ENCODE data around the gene CYTIP.

CYTIP gene

DNA sequence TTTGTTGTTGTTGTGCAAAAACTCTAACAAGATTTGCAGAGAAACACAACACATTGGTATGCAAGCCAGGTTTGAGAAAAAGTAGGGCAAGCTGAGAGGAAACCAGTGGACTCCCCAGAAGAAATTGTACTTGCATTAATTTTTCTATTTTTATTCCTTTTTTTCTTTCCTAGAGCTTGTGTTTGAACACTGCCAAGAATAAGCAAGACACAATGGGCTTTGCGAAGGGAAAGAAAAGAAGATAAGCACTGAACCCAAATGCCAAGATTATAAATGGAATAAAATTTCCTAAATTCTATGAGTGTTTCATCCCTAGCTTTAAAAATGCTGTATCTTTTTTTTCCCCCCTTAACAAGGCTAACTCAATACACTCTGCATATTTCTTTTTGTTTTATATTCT lies 17.0 kb upstream of the CYTIP start:
- no peak for DNase-seq

DNA sequence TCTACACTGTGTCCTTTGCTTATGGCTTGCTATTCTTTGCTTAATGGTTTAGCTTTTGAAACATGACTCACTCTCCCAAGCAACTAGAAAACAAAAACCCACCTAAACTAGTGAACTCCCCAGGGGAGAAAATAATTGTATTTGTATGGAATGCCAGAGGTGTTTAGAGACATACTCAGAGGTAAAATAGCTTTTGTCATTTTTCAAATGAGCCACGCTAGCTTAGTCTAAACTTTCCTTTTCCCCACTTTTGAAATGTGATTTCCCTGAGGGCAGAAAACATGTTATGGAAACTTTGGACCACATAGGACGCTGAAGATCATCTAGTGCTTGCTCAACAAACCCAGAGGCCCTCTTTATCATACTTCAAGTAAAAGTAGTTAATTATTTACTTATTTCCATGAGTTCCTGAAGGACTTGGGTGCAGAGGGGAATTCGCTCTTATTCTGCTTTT lies 16.5 kb upstream of the CYTIP start:
- DNase-seq, result no peak

DNA sequence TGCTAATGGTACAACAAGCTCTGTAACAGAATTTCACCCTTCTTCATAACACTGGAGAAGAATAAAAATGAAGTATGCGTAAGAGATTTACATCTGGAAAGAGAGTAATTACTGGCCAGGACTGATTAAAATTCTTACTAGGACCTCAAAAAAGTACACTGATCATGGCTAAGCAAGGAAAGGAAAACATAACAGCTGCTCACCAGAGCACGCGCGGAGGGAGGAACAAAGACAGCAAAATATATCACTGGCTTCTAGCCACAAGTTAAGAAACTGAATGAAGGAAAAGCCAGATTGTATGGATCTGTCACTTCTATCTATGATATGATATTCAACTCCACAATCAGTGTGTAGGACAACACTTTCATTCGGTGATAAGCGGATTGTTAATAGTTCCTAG lies 15.6 kb upstream of the CYTIP start:
- DNase-seq, result no peak

- no peak for DNase-seq
Measured at GRCh38 chr2:157447741-157448140, 3.9 kb upstream of the CYTIP start.

- no peak for DNase-seq
Measured at GRCh38 chr2:157447031-157447430, 3.1 kb upstream of the CYTIP start.

DNA sequence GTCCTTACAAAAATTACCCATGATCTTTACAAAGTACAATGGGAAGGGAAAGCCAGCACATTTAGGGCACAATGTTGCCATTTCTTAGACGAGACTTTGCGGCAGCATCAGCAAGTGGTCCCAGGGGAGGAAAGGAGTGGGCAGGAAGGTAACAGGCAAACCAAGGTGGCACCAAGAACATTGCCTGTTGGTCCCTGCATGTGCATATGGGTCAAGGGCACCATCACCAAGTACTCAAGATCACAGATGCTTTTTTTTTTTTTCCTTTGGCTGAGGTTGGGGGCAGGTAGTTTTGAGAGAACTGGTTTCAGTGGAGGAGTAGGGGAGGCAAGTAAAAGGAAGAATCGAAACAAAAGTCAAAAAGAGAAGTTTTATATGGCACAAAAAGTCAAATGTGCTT lies 752 bp upstream of the CYTIP start:
- DNase-seq, result no peak

- no peak for DNase-seq
Measured at GRCh38 chr2:157443090-157443489, 799 bp downstream of the CYTIP start.

DNA sequence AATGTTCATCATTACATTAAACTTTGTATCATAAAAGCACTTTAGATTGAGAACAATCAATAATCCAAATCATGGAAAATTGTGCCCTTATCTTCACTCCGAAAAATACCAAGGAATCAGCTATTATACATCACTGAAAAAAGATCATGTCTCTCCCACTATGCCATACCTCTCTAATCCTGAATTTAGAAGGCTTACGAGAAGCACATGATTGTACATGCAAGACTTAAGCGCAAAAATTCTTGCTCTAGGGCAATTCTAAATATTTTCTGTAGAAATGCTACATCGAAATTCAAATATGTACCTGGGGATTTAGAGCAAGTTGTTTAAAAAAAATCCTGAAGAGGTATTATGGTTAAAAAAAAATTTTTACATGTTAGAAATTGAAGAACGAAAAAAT lies 1.3 kb downstream of the CYTIP start:
- DNase-seq, result no peak

DNA sequence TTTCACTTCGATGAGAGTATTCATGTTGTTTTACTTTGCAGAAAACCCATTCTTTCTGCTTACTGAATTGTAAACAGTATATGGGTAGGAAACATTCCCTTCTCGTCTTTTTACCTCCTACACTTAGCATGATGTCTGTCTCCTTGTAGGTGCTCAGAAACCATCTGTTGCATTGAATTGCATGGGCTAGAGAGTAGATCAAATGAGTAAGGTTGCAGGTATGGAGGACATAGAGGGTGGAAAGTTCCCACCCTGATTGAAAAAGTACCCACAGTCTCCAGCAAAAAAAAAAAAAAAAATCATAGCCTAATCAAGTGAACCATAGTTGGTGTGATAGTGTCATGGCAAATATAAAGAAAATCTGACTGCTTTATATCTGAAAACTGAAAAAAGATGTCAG lies 1.7 kb downstream of the CYTIP start:
- DNase-seq, result no peak

GRCh38 chr2:157441072-157441454 lies 2.8 kb downstream of the CYTIP start:
- no peak for DNase-seq

GRCh38 chr2:157440404-157441071 lies 3.4 kb downstream of the CYTIP start:
- no peak for DNase-seq

DNA sequence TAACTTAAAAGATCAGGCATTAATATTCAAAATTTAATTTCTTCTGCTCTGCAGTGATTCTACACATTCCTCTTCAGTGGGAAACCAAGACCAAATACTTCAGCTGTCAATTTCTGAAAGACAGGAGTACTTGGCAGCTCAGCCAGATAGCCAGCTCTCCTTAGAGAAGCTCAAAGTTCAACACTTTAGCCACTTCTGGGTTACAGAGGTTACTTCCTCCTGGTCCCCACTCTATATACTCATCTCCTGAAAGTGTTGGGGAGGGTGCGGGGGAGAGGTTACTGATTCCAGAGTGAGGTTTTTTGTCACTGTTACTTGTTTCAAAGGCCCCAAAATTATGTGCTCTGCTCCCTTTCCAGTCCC lies 4.1 kb downstream of the CYTIP start:
- no peak for DNase-seq

- DNase-seq, result no peak
Measured at GRCh38 chr2:157438863-157439823, 4.7 kb downstream of the CYTIP start.

DNA sequence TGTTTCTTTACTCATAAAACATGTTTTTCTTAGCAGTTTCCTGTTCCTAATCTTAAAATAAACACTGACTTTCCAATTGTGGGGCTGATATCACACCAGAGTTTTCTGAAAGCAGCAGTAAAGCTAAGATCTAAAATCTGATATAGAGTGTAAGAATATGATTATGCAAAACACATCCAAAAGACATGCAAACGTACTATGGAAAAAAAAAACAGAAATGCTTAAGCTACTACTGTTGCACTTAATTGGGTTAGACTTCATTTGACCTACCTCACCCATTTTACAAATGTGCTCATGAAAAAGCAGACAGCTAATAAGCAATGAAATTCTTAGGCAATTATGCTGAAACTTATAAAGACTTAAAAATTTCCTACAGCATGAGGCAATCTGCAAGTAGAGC lies 10.5 kb downstream of the CYTIP start:
- peak; percentile 27 for DNase-seq

DNA sequence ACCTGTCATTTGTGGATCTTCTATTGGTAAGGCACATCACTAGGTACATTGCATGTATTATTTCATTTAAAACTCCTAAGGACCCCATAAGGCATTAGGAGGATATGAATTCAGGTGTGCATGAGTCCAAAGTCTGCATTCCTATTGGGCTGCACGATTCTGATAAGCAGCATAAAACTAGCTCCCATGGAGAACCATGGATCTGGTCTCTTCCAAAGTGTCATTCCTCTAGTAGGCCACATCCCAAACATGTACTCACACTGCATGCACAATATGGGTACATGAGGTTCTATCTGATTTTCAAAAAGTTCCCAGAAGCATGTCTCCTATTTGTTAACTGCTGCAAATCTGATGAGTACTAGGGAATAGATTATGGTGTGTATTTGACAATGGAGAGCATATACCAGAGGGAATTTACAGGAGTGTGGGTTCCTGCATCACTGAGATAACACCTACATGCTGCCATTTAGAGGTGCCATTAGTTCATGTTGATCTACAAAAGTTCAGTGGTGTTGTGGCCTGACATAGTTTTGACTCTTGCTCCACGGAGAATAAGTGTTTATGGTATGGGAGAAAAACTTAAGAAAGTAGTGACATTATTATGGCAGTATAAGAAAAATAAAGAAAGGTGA lies 11.3 kb downstream of the CYTIP start:
- no peak for DNase-seq

DNA sequence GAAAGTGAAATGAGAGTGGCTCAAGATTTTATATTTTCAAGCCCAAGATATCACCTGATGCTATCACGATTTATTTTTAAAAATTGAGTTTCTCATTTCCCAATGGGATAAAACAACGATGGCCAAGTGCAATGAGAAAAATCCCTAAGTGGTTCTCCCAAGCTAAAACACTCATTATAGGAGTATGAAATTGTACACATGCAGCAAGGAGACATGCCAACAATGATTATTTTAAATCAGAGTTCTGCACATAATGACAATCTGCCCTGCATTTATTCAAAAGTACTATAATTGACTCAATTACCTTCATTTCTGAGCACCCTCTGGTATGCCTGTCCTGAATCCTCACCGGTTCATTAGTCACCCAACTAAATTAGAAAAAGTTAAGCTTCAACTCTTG lies 12.7 kb downstream of the CYTIP start:
- DNase-seq, result no peak

- DNase-seq, result no peak
Measured at GRCh38 chr2:157428500-157429175, 15.3 kb downstream of the CYTIP start.

GRCh38 chr2:157427922-157428303 lies 16.0 kb downstream of the CYTIP start:
- DNase-seq, result no peak

DNA sequence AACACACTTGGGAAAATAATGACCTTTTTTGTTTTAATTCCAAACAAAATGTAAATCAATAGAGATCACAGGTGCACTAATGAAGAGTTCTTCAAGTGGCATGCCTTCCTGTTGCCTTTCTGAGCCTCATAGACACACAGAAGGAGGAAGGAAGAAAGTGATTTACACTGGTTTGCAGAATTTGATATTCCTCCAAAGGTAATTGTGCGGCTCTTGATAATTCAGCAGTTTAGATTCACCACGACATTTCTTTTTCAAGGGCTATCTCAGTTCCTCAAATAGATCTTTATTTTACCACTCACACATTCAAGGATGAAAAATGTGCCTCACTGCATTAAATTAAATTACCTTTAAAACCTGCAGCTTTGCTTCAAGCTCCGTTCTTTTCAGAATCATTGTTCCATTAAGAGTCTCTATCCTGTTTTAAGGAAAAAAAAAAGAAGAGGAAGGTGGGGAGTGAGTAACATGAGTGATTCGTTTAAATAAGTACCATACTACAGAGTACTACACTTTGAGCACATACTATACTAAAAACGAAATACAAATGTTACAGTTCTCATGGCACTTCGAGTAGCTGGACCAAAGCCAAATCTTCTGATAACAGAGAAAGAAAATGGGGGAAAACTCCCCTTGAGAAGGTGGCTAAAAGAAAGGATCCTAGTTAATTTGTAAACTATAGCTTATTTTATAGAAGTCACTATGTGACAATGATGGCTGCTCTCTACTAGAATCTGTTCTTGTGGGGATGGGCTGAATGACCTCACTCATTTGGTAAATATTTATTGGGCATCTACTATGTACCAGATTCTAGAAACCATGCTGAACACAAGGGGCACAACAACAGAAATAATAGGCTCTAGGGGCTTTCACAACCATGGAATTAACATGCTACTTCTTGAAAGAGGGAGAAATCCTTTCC lies 16.6 kb downstream of the CYTIP start:
- no peak for DNase-seq

GRCh38 chr2:157426477-157426994 lies 17.4 kb downstream of the CYTIP start:
- DNase-seq, result no peak

- no peak for DNase-seq
Measured at GRCh38 chr2:157424374-157424773, 19.5 kb downstream of the CYTIP start.

DNA sequence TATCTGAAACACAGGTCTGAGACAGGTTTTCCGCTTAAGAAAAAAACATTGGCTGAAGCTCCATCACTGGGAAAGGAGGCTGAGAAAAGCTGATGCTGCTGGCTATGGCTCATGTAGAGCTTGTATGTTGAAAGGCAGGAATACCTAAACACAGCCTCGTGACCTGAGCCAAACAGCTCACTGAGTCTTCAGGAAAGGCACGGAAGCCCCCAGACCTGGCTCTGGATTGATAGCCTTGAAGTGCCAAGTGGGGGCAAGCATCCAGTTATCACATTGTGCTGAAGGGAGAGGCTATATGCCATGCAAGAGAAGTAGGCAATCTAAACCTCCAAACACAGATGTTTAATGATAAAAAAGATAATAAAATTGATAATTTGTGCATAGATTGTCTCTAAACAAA lies 21.9 kb downstream of the CYTIP start:
- DNase-seq, result no peak
